Measurements from ENCODE around the gene NRBF2.

- TF ChIP-seq, protein P1, sequence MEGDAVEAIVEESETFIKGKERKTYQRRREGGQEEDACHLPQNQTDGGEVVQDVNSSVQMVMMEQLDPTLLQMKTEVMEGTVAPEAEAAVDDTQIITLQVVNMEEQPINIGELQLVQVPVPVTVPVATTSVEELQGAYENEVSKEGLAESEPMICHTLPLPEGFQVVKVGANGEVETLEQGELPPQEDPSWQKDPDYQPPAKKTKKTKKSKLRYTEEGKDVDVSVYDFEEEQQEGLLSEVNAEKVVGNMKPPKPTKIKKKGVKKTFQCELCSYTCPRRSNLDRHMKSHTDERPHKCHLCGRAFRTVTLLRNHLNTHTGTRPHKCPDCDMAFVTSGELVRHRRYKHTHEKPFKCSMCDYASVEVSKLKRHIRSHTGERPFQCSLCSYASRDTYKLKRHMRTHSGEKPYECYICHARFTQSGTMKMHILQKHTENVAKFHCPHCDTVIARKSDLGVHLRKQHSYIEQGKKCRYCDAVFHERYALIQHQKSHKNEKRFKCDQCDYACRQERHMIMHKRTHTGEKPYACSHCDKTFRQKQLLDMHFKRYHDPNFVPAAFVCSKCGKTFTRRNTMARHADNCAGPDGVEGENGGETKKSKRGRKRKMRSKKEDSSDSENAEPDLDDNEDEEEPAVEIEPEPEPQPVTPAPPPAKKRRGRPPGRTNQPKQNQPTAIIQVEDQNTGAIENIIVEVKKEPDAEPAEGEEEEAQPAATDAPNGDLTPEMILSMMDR (conservative IDR thresholded peaks at IDR 0.05; ENCODE audit: low read length), result no peak
- no peak for TF ChIP-seq EZH2phosphoT487 (IDR thresholded peaks at IDR 0.05; ENCODE audit: borderline replicate concordance)
These were observed 10.9 kb downstream of the NRBF2 start for GRCh38 chr10:63143987-63144386.
